ENCODE results near the gene NEDD8. TPM values are rescaled to one million over a fixed set of nuclear protein-coding genes. Genes with fewer than 3 reads are reported as not detected.

Gene NEDD8
- total RNA-seq, 4 donors from 2014 or later: 42.2 to 113 (median 69.9) TPM

- peaks cover 0 to 18% (median 0%) of the 10 kb centered on the region in 4 donors for H3K36me3 ChIP-seq
- intact Hi-C loops (cut with DNase I; ENCODE audit: low total_unique reads): no loop called here
- TF ChIP-seq POLR2AphosphoS5 (IDR thresholded peaks at IDR 0.05) (no peak), POLR2A (IDR thresholded peaks at IDR 0.05) (no peak), EP300 (IDR thresholded peaks at IDR 0.05; ENCODE audit: low read depth) (no peak), CTCF (IDR thresholded peaks at IDR 0.05) (no peak)
- no peak overlapping the region for H3K27ac ChIP-seq
- H3K9me3 ChIP-seq: no peaks in the 10 kb centered on the region
- no peaks in the 10 kb centered on the region for H3K27me3 ChIP-seq
- in situ Hi-C loops (cut with MboI; ENCODE audit: low pct_ligation_motif_present in 1 of 4, low pct_unique_long_range_greater_than_20kb in 1 of 4, low sequenced_read_pairs in 3 of 4): no loop called here
- no peak for DNase-seq
- H3K4me3 ChIP-seq: no peak overlapping the region
- H3K4me1 ChIP-seq: peaks cover 0 to 14% (median 2%) of the 10 kb centered on the region in 4 donors
- WGBS, 2 donors (ENCODE audit: low coverage in 1 of 2): 93% methylated on average over 9 of the region's 9 CpGs; no CpG with 5 or more reads in 1 of the 2 donors
Measured at GRCh38 chr14:24267516-24267915, 35.3 kb upstream of the NEDD8 start.

- no peak overlapping the region for H3K4me3 ChIP-seq
- peaks cover 0 to 5% (median under 1%) of the 10 kb centered on the region in 4 donors for H3K4me1 ChIP-seq
- WGBS, 2 donors (ENCODE audit: low coverage in 1 of 2): 85 to 95% methylated on average over 9 to 17 of the region's 18 CpGs
- in situ Hi-C loops (cut with MboI; ENCODE audit: low pct_ligation_motif_present in 1 of 4, low pct_unique_long_range_greater_than_20kb in 1 of 4, low sequenced_read_pairs in 3 of 4) (no loop called here), intact Hi-C loops (cut with DNase I; ENCODE audit: low total_unique reads) (no loop called here)
- no peaks in the 10 kb centered on the region for H3K27me3 ChIP-seq
- TF ChIP-seq EP300 (IDR thresholded peaks at IDR 0.05; ENCODE audit: low read depth): no peak
- TF ChIP-seq POLR2A (IDR thresholded peaks at IDR 0.05): no peak
- no peak for TF ChIP-seq POLR2AphosphoS5 (IDR thresholded peaks at IDR 0.05)
- TF ChIP-seq CTCF (IDR thresholded peaks at IDR 0.05): no peak
- H3K9me3 ChIP-seq: no peaks in the 10 kb centered on the region
- no peak overlapping the region for H3K27ac ChIP-seq
- H3K36me3 ChIP-seq: peaks cover 0 to 18% (median 0%) of the 10 kb centered on the region in 4 donors
- DNase-seq: no peak
Measured at GRCh38 chr14:24266344-24267244, 34.4 kb upstream of the NEDD8 start.

GRCh38 chr14:24264298-24264697 lies 32.1 kb upstream of the NEDD8 start:
- Histone ChIP-seq H3K27ac (no peak overlapping the region), H3K4me1 (no peaks in the 10 kb centered on the region), H3K36me3 (peaks cover 0 to 18% (median 0%) of the 10 kb centered on the region in 4 donors), H3K4me3 (no peak overlapping the region), H3K9me3 (no peaks in the 10 kb centered on the region), H3K27me3 (no peaks in the 10 kb centered on the region)
- DNase-seq: no peak
- in situ Hi-C loops (cut with MboI; ENCODE audit: low pct_ligation_motif_present in 1 of 4, low pct_unique_long_range_greater_than_20kb in 1 of 4, low sequenced_read_pairs in 3 of 4) (no loop called here), intact Hi-C loops (cut with DNase I; ENCODE audit: low total_unique reads) (no loop called here)
- 81% methylated on average over 6 of the region's 6 CpGs; no CpG with 5 or more reads in 1 of the 2 donors for WGBS, 2 donors (ENCODE audit: low coverage in 1 of 2)
- TF ChIP-seq POLR2AphosphoS5 (IDR thresholded peaks at IDR 0.05): no peak
- no peak for TF ChIP-seq CTCF (IDR thresholded peaks at IDR 0.05)
- no peak for TF ChIP-seq POLR2A (IDR thresholded peaks at IDR 0.05)
- no peak for TF ChIP-seq EP300 (IDR thresholded peaks at IDR 0.05; ENCODE audit: low read depth)

GRCh38 chr14:24263848-24264247 lies 31.7 kb upstream of the NEDD8 start:
- Histone ChIP-seq H3K9me3 (no peaks in the 10 kb centered on the region), H3K4me3 (no peak overlapping the region), H3K36me3 (peaks cover 0 to 18% (median 0%) of the 10 kb centered on the region in 4 donors), H3K27me3 (no peaks in the 10 kb centered on the region), H3K27ac (no peak overlapping the region), H3K4me1 (no peaks in the 10 kb centered on the region)
- DNase-seq: no peak
- in situ Hi-C loops (cut with MboI; ENCODE audit: low pct_ligation_motif_present in 1 of 4, low pct_unique_long_range_greater_than_20kb in 1 of 4, low sequenced_read_pairs in 3 of 4): no loop called here
- 84% methylated on average over 6 of the region's 6 CpGs; no CpG with 5 or more reads in 1 of the 2 donors for WGBS, 2 donors (ENCODE audit: low coverage in 1 of 2)
- intact Hi-C loops (cut with DNase I; ENCODE audit: low total_unique reads): no loop called here
- TF ChIP-seq POLR2AphosphoS5 (IDR thresholded peaks at IDR 0.05) (no peak), CTCF (IDR thresholded peaks at IDR 0.05) (no peak), POLR2A (IDR thresholded peaks at IDR 0.05) (no peak), EP300 (IDR thresholded peaks at IDR 0.05; ENCODE audit: low read depth) (no peak)

All from transverse colon (tissue), 4 donors.